Measurements from ENCODE around the gene DZIP1L.

The DZIP1L gene

DNA sequence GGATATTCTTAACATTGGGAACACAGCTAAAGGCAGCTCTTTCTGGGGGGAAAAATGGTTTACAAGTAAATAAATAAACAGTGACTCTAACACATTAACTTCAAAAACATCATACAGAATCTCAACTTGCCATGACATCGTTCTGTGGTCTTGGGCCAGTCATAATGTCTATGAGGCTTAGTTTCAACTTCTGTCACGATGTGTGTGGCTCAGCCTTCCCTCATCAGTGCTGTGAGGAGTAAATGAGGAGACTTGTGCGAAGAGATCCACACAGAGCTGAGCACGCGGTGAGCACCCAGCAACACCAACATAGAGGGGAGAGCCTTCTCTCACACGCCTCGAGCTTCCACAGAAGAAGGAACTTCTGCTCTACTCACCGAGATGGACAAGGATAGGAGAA, 49.0 kb downstream of the DZIP1L start:
- no peak for DNase-seq

DNA sequence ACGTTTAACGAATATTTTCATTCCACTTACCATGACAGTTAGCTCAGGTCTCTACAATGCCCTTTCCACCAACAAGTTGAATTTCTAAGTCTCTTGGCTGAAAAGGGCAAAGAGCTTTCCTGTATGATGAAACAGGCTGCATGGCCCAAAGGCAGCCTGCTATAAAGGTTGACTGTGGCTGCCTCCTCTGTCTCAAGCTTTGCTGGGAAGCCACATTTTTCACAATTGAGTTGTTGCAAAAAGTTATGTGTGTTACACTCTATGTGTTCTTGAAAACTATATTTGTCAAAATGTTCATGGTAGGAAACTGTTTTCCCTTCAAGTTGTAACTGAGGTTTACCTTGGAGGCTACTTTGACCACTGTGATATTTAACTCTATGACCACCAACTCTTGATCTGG, 49.5 kb downstream of the DZIP1L start:
- DNase-seq = no peak

DNA sequence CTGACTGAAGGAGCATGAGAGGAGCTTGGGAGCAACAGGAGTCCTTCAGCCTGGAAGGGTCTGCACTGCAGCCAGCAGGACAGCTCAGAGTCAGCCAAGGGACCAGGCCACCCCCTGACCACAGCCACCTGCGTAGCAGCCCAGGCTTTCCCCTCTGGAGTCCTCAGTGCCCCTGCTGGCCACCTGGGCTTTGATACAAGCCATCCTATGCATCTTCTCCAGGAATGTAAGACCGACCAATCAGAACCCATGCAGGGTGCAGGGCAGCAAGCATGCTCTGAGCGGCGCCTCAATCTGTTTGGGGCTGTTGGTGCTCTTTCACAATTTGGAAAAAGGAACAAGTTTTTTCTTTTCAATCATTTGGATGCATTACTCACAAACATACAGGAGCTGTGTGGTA, 52.0 kb downstream of the DZIP1L start:
- DNase-seq = no peak

DNA sequence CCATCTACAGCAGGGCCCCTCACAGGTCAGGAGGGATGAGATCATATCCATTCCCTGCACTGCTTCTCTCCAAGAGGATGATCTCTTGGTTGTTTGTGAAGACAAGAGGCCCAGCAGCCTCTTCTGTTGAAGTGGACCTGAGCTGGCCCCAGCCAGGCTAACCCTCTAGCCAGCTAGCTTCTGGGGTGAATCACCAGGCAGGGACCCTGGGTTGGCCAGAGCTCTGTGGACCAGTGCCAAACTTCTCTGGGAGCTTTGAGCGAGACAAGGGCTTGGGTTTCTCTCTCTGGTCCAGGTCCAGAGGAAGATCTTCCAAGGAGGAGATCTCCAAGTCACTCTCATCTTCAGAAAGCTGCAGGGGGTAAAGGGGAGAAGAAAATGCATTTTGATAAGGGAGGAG, 52.8 kb downstream of the DZIP1L start:
- no peak for DNase-seq

DNA sequence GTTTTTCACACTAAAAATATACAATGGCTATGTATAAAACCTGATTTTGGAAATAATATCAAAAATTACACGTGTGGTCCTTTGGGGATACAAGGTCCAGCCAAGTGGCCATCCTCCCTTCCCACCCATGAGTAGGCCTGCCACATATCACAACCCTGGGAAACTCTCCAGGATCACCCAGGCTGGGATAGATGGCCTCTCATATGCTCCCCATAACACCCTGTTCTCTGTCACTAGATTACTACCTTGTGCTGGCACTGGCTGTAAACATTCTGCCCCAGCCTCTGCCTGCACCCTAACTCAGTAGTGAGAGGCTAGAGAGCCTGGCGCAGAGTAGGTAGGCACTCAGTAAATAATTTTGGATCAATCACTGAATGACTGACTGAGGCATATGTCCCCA, 53.4 kb downstream of the DZIP1L start:
- DNase-seq = no peak

DNA sequence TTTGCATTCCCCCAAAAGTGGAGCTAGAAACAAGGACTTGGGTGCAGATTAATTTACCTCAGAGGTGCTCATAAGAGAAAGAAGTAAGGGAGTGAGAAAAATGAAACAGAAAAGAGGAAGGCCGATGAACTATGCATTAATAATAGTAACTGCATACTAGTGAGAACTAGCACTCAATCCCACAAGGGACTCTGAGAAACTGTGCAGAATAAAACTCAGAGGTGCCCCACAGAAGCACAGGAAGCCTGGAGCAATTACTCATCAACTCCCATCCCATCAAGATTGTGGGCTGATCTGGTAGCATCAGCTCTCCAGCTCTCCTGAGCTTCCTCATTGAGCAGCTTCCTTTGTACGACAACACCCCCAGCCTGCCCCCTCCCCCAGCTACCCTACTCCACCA, 54.6 kb downstream of the DZIP1L start:
- no peak for DNase-seq

DNA sequence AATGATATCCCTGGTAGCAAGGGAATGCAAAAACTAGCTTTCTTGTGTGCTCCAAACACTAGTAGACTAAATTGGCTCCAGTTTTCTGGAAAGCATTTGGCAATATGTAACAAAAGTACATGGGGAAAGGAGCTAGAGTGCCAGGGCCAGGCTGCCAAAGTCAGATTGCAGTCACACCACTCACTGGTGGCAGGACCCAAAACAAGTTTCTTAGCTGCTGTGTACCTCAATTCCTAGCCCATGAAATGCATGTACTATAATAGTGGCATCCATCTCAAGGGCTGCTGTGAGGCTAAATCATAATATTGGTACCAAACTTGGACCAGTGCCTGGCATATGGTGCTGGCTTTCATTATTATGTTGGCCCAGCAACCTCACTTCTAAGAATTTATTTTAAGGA, 56.1 kb downstream of the DZIP1L start:
- no peak for DNase-seq

DNA sequence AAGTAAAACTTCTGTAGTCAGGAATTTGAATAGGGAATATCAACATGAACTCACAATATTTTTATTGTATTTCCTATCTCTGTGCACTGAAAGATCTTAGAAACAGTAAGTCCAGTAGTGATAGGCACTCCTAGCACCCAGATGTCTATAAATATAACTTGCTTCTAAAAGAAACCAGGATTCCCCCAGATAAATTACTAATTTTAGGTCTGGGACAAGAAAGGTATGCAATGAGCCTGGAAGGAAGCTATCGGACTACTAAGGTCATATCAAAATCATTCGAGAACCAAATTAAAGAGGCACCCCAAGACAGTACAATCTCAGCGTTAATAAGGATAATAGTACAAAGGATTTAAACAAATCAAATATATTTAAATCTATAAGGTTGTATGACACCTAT, 58.0 kb downstream of the DZIP1L start:
- no peak for DNase-seq

DNA sequence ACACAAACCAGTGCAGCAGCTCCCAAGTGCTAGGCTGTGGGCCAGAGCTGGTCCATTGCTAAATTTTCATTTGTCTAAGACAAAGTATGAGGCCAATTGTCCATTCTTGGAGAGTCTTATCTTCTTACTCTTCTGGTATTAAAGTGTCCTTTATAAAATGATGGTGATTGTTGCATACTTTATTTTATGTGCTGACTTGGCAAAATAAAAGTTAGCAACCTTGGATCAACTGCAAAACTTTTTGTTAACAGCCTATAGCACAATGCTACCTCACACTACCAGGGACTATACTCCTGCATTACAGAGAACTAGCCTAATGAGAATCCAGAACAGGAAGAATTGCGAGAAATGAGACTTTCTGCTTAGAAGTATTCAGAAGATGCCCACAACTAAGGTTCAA, 61.4 kb downstream of the DZIP1L start:
- DNase-seq = no peak

DNA sequence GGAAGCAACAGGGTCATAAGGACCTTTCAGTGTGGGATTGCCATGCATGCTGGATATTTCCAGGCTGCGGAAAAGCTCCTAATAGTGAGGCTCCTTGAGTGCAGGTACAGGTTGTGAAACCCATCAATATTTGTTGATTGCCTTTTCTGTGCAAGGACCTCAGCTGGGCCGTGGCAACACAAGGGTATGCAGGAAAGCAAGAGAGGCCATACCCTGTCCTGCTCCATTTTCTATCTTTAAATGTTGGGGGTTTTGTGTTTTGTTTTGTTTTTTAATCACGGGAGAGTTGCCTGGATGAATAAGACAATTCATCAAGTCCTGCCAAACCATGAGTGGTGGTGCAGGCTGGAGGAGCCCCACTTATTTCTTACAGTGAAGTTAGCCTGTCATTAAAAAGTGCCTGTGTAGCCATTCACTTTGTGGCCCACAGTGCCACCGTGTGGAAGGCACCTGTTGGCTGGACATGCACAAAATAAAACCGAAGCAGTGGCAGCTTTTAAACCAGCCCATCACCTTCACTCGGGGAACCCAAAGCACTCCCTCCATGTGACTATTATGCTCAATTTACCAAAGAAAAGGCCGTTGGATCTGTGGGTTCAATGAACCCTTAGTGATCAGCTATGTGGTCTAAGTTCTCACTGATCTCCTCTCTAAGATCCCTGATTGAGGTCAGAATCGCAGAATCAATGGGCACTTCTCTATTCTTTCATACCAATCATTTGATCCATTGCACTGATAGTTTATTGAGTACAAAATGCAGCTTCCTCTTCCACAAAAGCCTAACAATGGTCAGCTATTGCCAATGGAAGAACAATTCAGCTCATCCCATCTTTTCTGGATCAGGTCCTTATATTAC, 63.2 kb downstream of the DZIP1L start:
- peak; percentile 20 for DNase-seq

DNA sequence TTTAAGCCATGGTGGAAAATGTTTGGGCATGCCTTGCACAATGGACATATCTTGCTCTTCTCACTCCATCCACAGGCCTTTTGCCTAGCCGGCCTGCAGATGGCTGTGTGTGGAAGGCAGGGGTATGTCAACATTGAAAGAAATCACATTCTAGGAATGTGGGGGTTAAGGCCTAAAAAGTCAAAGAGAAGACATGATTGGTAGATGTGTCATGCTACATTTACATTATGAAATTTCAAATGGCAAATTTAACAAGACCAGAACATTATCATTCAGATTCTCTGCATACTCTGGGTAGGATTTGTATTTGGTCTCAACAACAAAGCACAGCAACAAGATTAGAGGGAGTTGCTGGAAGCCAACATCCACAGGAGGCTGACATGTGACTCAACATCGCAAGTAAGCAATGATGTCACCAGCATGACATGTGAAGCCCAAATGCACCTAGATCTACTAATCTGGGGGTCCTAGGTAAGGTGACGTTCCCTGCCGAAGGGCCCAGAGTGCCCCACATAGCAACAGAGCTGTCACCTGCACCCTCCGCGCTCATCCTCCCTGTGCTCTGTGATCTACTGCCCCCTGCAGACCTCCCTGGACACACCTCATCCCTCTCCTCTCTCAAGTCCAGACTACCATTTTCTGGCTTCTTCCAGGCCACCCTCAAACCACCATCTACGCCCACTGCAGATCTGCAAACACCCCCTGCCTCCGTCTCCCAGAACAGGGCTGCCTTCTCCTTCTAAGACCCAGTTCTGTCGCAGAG, 66.1 kb downstream of the DZIP1L start:
- no peak for DNase-seq

DNA sequence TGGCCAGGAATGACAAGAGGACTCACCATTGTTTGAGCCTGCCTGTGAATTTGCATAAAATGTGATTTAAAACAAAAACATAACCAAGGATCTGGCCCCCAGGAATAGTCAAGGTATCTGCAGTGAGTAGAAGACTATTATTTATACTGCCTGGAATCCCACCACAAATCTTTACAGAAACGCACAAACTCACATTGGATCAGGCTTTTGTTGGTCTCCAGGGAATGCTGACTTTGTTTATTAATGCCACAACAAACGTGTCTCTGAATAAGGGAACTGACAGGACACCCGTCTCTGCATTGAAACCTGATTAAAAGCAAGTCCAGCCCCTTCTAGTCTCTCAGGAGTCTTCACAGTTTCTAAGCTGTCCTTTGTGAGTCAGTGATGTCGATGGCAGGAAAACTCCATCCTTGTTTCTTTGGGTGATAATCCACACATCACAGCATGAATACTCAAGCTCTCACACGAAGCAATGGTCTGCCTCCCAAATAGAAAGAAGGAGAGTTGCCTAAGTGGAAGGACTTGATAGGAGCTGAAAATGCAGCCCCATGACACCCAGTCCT, 67.7 kb downstream of the DZIP1L start:
- peak; percentile 15 for DNase-seq

DNA sequence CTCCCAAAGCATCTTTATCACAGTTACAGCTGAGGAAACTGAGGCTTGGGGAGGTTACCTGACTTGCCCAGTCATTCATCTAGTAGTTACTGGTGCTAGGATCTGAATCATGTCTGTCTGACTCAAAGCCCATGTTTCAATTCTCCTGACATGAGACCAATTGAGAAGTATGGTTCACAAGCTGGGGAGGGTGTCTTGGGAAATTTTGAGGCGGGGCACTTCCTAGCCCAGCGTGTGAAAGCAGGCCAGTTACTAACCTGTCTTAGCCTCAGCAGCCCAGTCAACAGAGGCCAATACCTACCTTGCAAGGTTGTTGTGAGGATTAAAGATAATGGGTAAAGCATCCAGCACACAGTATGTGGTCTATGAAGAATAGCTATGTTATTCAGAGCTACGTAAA, 68.5 kb downstream of the DZIP1L start:
- no peak for DNase-seq

DNA sequence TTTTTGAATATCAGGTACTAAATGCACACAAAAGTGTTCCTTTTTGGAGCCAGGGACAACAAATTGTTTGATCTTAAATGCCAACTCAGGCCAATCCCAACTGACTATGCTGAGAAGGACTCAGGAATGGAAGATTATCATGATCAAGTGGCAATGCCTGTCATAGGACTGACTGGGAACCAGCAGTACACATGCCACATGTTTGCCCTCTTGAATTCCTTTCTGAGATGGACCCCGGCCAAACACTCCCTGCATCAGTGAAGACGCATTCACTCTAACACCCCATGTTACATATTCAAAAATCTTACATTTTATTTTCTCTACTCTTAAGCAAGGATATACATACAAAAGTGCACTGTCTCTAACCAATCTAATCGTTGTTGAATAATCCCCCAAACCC, 69.3 kb downstream of the DZIP1L start:
- no peak for DNase-seq

DNA sequence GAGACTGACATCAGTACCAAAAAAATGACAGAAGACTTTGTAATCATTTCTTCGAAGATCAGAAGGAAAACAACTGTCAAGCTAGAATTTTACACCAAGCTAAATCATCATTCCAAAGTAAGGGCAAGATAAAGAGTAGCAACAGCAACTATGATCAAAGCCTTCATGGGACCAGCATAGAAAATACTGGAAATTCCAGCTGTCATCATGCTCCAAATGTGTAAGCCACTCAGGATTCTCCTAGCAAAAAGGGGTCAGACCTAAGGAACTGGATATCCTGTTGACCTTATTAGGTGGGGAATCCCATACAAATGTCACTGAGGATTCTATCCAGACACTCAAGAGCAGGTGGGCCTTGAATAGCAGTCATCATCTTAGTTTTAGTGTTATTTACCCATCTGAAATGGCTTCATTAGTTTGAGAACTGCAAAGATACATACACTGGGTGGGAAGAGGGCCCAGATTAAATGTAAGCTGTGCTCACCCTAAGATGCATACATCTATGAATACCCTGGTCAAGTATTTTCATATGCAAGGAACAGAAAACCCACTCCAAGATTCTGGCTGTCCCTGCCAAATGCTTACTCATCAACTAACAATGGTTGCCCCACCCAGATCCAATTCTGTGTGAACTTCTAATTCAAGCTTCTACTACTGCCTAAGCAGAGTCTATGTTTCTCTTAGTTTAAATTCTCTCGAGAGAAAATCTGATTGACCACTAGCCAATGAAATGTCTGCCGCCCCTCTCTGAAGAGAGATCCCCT, 72.0 kb downstream of the DZIP1L start:
- no peak for DNase-seq

DNA sequence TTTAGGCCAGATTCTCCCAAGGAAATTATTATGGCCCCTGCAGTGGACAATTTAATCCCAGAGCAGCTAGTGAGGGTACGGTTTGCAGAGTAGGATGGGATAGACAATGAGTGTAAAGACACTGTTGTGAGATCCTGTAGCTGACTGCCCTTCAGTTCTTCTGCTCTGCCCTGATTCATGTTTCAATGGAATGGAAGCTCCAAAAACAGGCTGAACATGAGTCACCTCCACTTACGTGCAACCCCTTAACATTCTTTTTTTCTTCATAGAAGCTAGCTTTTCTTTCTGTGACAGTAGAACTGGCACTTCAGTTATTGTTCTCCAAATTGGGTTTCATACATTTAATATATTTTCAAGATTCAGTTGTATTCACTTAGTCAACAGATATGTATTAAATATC, 73.4 kb downstream of the DZIP1L start:
- no peak for DNase-seq

DNA sequence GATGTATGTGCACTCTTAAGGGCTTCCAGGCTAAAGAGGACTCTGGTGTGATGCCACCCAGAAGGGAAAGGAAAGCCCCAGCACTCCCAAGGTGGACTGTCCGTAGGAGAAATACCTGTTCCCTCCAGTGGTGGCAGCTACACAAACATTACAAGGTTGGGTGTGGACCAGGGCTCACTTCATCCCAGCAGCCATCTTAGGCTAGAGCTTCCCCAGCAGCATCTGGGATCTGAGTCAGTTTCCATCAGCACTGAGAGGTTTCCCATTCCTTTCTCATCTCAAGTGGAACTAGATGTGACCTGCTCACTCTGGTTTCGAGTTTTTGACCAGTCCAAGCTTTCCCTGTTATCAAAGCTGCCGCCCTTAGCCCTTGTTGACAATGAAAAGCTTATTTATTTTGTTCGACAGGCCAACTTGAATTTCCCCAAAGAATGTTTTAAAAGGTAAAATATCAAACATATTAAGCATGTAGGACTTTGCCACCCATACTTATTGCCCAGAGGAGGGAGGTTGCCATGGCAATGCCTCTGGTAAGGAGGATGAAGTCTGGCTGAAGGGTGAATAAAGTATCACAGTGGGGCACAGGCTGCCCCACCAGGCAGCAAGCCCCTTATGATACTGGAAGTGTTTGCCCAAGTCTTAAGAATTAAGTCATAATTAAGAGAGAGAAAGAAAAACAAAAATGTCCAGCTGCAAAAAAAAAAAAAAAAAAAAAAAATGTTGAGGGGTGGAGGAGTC, 76.5 kb downstream of the DZIP1L start:
- no peak for DNase-seq

DNA sequence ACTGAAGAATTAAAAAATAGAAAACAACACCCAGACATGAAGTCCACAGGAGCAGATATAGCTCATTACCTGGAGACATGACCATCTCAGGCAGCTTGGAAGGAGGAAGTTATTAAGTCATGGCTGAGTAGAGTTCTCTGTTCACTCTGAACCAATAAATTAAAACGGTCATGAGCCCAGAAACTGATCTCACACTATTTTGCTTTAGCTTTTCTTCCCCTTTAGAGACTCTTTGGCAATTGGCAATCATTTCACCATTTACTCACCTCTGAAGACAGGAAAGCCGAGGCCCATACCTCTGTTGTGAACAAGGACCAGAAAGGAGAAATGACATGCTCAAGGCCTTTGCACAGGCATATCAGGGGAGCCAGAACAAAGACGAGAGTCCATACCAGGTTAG, 78.8 kb downstream of the DZIP1L start:
- DNase-seq = no peak

DNA sequence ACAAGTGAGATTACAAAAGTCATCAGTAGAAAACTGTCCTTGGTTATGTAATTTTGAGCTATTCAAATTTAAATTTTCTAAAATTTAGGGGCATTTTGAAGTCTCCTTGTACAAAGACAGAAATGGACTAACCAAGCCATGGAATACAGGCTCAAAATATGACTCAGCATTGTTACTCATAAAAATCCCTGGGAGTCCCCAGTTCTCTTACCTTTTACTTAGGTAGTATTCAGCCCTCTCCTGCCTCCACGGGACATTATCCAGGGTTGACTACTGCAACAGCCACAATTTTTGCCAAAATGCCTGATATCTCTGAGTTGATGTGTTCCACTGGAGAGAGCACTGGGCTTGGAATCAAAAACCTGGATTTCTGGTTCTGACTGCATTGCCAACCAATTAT, 80.5 kb downstream of the DZIP1L start:
- DNase-seq = no peak

DNA sequence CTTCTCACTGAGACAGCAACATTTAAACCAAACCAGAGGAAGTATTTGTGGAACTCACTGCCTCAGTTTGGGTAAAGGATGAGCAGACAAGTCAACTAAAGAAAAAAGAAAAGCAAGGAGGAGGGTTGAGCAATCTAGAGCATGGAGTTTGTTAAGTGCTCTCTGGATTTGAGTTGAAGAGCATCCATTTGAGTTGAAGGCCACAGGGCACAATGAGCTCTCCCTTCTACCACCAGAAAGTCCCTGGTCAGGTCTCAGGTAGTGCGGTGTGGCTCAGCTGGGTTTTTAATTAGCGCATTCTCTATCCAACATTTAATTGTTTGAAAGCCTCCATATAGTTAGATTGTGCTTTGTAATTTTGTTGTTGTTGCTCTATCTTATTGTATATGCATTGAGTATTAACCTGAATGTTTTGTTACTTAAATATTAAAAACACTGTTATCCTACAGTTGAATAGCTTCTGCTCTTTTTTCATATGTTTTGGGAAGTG, 82.2 kb downstream of the DZIP1L start:
- DNase-seq = no peak

DNA sequence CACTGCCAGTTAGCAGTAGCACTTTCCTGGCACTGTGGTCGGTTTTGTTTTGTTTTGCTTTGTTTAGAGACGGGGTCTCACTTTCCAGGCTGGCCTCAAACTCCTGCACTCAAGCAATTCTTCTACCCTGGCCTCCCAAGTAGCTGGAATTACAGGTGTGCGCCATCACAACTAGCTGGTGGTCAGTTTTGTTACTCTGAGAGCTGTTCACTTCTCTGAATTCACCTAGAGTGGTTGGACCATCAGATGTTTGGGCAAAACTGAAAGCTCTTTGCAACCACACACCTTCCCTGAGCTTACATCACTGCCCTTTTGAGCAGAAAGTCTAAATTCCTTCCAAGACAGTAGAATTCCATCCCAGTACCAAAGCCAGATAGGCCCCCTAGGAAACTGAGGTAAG, 82.8 kb downstream of the DZIP1L start:
- DNase-seq = no peak

DNA sequence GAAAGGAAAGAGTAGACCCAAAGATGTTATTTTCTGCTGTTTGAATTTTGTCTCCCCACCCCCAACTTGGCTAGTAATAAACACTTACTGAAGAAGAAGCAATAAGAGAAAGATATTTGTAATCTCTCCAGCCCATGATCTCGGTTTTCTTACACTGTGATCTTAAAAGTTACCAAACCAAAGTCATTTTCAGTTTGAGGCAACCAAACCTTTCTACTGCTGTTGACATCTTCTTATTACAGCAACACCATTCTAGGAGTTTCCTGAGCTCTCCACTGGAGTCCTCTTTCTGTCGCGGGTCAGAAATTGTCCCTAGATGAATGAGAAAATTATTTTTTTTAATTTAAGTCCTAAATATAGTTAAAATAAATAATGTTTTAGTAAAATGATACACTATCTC, 83.9 kb downstream of the DZIP1L start:
- DNase-seq = no peak

All from NCI-H526 treated with DMSO at 0.1 percent for 48 hours (cell line).